Stimulated activated CD4-positive, alpha-beta T cell treated with anti-CD3 and anti-CD28 coated beads, Interleukin-15, amount 100 ng/mL, for 48 hours (primary cell): ENCODE data around the gene MIS18A.
"Not testable (repeated sequence)": the region's sequence is repeated elsewhere in the genome, so short reads cannot be mapped to it uniquely, and the experiment has no call there.

Experiments
- DNase-seq, 2 donors: peaks; one replicate each; pipeline ENCODE4 v3.0.0-alpha.2; 2020; ENCODE audit warnings: low read depth in 2 of 2

The MIS18A gene

GRCh38 chr21:32278518-32279376 lies at the start of gene MIS18A:
Gene MIS18A, minus strand, starts transcription at chr21:32279049. Its CDS starts 35 bp downstream, at chr21:32279014.
- peak; percentile 97 for DNase-seq

- DNase-seq = no peak
Observed at GRCh38 chr21:32328595-32328994, 49.7 kb upstream of the MIS18A start.

GRCh38 chr21:32325706-32326105 lies 46.9 kb upstream of the MIS18A start:
- no peak for DNase-seq

- DNase-seq = no peak
Observed at GRCh38 chr21:32322676-32323075, 43.8 kb upstream of the MIS18A start.

GRCh38 chr21:32322103-32322502 lies 43.3 kb upstream of the MIS18A start:
- DNase-seq = no peak

GRCh38 chr21:32321480-32321879 lies 42.6 kb upstream of the MIS18A start:
- no peak for DNase-seq

GRCh38 chr21:32320726-32321125 lies 41.9 kb upstream of the MIS18A start:
- DNase-seq = no peak

GRCh38 chr21:32320059-32320458 lies 41.2 kb upstream of the MIS18A start:
- no peak for DNase-seq

GRCh38 chr21:32319012-32319411 lies 40.2 kb upstream of the MIS18A start:
- no peak for DNase-seq

GRCh38 chr21:32317726-32318125 lies 38.9 kb upstream of the MIS18A start:
- DNase-seq = no peak

- no peak for DNase-seq
Observed at GRCh38 chr21:32316361-32317215, 37.7 kb upstream of the MIS18A start.

- no peak for DNase-seq
Observed at GRCh38 chr21:32315511-32316281, 36.8 kb upstream of the MIS18A start.

GRCh38 chr21:32314806-32315205 lies 36.0 kb upstream of the MIS18A start:
- DNase-seq = no peak

GRCh38 chr21:32312976-32313375 lies 34.1 kb upstream of the MIS18A start:
- DNase-seq = no peak

- no peak for DNase-seq
Observed at GRCh38 chr21:32312326-32312725, 33.5 kb upstream of the MIS18A start.

- no peak for DNase-seq
Observed at GRCh38 chr21:32311621-32312020, 32.8 kb upstream of the MIS18A start.

GRCh38 chr21:32310976-32311375 lies 32.1 kb upstream of the MIS18A start:
- not testable (repeated sequence) for DNase-seq

GRCh38 chr21:32309906-32310460 lies 31.1 kb upstream of the MIS18A start:
- no peak for DNase-seq

GRCh38 chr21:32308696-32309095 lies 29.8 kb upstream of the MIS18A start:
- no peak for DNase-seq

- no peak for DNase-seq
Observed at GRCh38 chr21:32307706-32308105, 28.9 kb upstream of the MIS18A start.

- no peak for DNase-seq
Observed at GRCh38 chr21:32306021-32306780, 27.4 kb upstream of the MIS18A start.
